A673 (cell line): Measurements from ENCODE around the gene RNF208. TPM values are rescaled to one million over a fixed set of nuclear protein-coding genes. Genes with fewer than 3 reads are reported as not detected.

ENCODE experiments used
- BruUV-seq: library from RNA; stranded (reverse); fragments of 400-500 nt; replicated peaks from 2 replicates; lab custom pipeline; 2021; lab: Mats Ljungman, UMichigan
- CTCF ChIA-PET: fragments of 300-600 bp; sonication (Branson Sonifier 250); formaldehyde crosslinking; loops from one replicate; lab custom pipeline; 2022; ENCODE audit warnings: antibody characterized with exemption; lab: Charles Lee
- POLR2A ChIA-PET: fragments of 300-600 bp; sonication (Branson Sonifier 250); formaldehyde crosslinking; loops from one replicate; lab custom pipeline; 2022; ENCODE audit warnings: antibody characterized with exemption; ENCODE audit not compliant: low non-redundant PET; lab: Charles Lee
- DNase-seq: peaks from one replicate; pipeline ENCODE4 v3.0.0-alpha.2; 2015; ENCODE audit warnings: low spot score
- H3K27ac ChIP-seq: fragments of 200-600 bp; sonication (generic); 2 replicates; pipeline ENCODE4 v1.5.1; 2016; ENCODE audit warnings: mixed run types, low read depth, mild to moderate bottlenecking, mixed read lengths, antibody characterized with exemption, low read length; ENCODE audit not compliant: poor library complexity, severe bottlenecking
- H3K27me3 ChIP-seq: fragments of 200-600 bp; sonication (generic); replicated peaks from 2 replicates; pipeline ENCODE4 v1.6.1; 2017; ENCODE audit warnings: mixed run types, low read depth, mild to moderate bottlenecking, mixed read lengths, antibody characterized with exemption, low read length; ENCODE audit not compliant: insufficient read depth, poor library complexity
- H3K36me3 ChIP-seq: fragments of 200-600 bp; sonication (generic); 2 replicates; pipeline ENCODE4 v1.6.1; 2016; ENCODE audit warnings: mixed run types, mild to moderate bottlenecking, mixed read lengths, antibody characterized with exemption, low read length; ENCODE audit not compliant: insufficient read depth, poor library complexity, severe bottlenecking
- H3K4me1 ChIP-seq: fragments of 200-600 bp; sonication (generic); 2 replicates; pipeline ENCODE4 v1.6.1; 2017; ENCODE audit warnings: mixed run types, mild to moderate bottlenecking, mixed read lengths, antibody characterized with exemption, low read length; ENCODE audit not compliant: insufficient read depth, poor library complexity, severe bottlenecking
- H3K4me3 ChIP-seq: fragments of 200-600 bp; sonication (generic); 2 replicates; pipeline ENCODE4 v1.5.1; 2016; ENCODE audit warnings: low read depth, mixed run types, mild to moderate bottlenecking, mixed read lengths, low read length; ENCODE audit not compliant: poor library complexity, severe bottlenecking
- H3K9me3 ChIP-seq: fragments of 200-600 bp; sonication (generic); 2 replicates; pipeline ENCODE4 v1.6.1; 2016; ENCODE audit warnings: mixed run types, low read depth, mild to moderate bottlenecking, mixed read lengths, antibody characterized with exemption, low read length; ENCODE audit not compliant: poor library complexity, severe bottlenecking
- EZH2 ChIP-seq: fragments of 200-600 bp; sonication (generic); IDR thresholded peaks from 2 replicates; pipeline ENCODE4 v1.6.1; 2017; ENCODE audit warnings: borderline replicate concordance, low read depth, mild to moderate bottlenecking, mixed read lengths, antibody characterized with exemption, low read length; ENCODE audit not compliant: poor library complexity, severe bottlenecking
- intact Hi-C: fragments of 100-400 bp; cut with micrococcal nuclease; formaldehyde crosslinking; loops from one replicate; pipeline ENCODE4 v1.10.0; 2022; ENCODE audit not compliant: unreplicated experiment
- total RNA-seq: library from RNA; stranded (reverse); gene quantifications from 2 replicates; pipeline ENCODE4 v1.2.3, GENCODE V29; 2021
- TF ChIP-seq, protein P1 (sequence below): fragments of 300-800, 200-600 bp; sonication (generic); conservative IDR thresholded peaks from 2 replicates; pipeline ENCODE4 v1.5.1; 2017; ENCODE audit warnings: low read depth, mild to moderate bottlenecking, antibody characterized with exemption, low read length, moderate library complexity, mixed read lengths

The RNF208 gene
- total RNA-seq, 1 experiment from 2014 or later: 13.7 TPM

DNA sequence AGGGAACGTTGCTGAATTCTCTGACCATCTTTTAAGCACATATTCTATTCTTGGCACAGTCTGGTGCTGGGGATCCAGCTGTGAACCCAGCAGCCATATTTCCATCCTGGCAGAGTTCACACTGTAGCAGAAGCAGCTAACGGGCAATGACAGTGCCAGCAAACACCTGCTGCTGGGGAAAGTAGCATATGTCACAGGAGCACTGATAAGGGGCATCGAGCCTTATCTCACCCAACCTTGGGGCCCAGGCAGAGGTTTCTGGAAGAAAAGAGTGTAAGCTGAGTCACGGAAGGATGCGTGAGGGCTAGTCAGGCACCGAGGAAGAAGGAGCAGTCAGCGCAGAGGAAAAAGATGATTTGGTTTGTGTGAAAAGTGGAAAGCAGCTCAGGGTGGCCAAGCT, 15.4 kb downstream of the RNF208 start:
- no peaks in the 10 kb centered on the region for H3K9me3 ChIP-seq
- H3K27ac ChIP-seq: no peak overlapping the region
- H3K27me3 ChIP-seq: no peaks in the 10 kb centered on the region
- no TSS peak for BruUV-seq
- CTCF ChIA-PET: no interaction called here
- POLR2A ChIA-PET: no interaction called here
- DNase-seq: no peak
- H3K36me3 ChIP-seq: peaks cover 6% of the 10 kb centered on the region
- TF ChIP-seq EZH2: no peak
- TF ChIP-seq, protein P1, sequence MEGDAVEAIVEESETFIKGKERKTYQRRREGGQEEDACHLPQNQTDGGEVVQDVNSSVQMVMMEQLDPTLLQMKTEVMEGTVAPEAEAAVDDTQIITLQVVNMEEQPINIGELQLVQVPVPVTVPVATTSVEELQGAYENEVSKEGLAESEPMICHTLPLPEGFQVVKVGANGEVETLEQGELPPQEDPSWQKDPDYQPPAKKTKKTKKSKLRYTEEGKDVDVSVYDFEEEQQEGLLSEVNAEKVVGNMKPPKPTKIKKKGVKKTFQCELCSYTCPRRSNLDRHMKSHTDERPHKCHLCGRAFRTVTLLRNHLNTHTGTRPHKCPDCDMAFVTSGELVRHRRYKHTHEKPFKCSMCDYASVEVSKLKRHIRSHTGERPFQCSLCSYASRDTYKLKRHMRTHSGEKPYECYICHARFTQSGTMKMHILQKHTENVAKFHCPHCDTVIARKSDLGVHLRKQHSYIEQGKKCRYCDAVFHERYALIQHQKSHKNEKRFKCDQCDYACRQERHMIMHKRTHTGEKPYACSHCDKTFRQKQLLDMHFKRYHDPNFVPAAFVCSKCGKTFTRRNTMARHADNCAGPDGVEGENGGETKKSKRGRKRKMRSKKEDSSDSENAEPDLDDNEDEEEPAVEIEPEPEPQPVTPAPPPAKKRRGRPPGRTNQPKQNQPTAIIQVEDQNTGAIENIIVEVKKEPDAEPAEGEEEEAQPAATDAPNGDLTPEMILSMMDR: no peak
- peak overlapping the region; percentile 97 for H3K4me3 ChIP-seq
- intact Hi-C loops: no loop called here
- H3K4me1 ChIP-seq: peaks cover 25% of the 10 kb centered on the region

DNA sequence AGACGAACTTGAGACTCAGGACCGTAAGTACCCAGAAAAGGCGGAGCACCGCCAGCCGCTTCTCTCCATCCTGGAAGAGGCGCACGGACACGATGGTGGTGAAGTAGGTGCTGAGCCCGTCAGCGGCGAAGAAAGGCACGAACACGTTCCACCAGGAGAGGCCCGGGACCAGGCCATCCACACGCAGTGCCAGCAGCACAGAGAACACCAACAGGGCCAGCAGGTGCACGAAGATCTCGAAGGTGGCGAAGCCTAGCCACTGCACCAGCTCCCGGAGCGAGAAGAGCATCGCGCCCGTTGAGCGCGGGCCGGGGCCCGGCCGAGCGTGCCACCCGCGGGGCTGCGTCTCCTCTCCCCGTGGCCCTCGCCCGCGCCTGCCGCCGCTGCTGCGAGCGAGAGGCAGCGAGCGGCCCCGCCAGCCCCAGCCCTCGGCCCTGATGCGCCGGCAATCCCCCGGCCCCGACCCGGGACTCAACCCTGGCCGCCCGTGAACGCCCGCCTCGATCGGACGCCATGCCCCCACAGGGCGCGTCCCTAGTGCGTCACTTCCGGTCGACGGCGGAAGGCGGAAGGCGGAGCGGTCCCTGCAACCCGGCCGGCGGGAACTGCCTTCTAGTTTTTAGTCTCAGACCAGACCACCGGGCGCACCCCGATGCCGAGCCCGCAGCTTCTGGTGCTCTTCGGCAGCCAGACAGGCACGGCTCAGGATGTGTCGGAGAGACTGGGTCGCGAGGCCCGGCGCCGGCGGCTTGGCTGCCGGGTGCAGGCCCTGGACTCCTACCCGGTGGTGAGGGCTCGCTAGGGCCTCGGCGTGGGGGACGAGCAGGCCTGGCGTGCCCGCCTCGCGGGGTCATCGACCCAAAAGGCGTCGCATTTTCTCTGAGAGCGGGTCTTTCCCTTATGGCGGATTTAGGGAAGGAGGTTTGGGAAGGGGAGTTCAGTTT, 16.6 kb downstream of the RNF208 start, which contains the start of the genes NDOR1 and TMEM203:
TSS of gene NDOR1 (plus strand) at position 575 of the 944 bp plus-strand sequence. CDS start at position 653, 78 bp downstream.
TSS of gene TMEM203 (minus strand) at position 523 of the 944 bp plus-strand sequence. CDS start at position 289, 234 bp downstream.
- no TSS peak for BruUV-seq
- Histone ChIP-seq H3K36me3 (peaks cover 6% of the 10 kb centered on the region), H3K27me3 (no peaks in the 10 kb centered on the region), H3K4me3 (peak within 1 kb of the TSS; percentile 97), H3K9me3 (no peaks in the 10 kb centered on the region), H3K4me1 (peaks cover 31% of the 10 kb centered on the region), H3K27ac (peak within 1 kb of the TSS; percentile 88)
- CTCF ChIA-PET: no interaction called here
- POLR2A ChIA-PET: interaction anchor here (0.7 kb wide), 1 partner anchor 31 kb away, joined by 7 read pairs; no protein-coding TSS in a partner anchor
- peak; percentile 93 for DNase-seq
- no peak for TF ChIP-seq EZH2
- TF ChIP-seq, protein P1: no peak
- intact Hi-C loops: no loop called here

DNA sequence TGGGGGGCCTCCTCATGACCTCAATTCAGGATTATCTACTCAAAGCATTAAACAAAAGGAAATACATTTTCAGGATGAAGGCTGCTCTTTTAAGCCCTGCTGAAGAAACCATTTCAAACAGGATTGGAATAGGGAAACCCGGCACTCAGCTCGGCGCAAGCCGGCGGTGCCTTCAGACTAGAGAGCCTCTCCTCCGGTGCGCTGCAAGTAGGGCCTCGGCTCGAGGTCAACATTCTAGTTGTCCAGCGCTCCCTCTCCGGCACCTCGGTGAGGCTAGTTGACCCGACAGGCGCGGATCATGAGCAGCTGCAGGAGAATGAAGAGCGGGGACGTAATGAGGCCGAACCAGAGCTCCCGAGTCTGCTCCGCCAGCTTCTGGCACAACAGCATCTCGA, 17.3 kb downstream of the RNF208 start:
- Histone ChIP-seq H3K4me1 (peaks cover 32% of the 10 kb centered on the region), H3K4me3 (peak overlapping the region; percentile 97), H3K36me3 (peaks cover 6% of the 10 kb centered on the region), H3K27me3 (no peaks in the 10 kb centered on the region), H3K27ac (peak overlapping the region; percentile 88), H3K9me3 (no peaks in the 10 kb centered on the region)
- CTCF ChIA-PET: interaction anchor here (1.2 kb wide), 1 partner anchor 32 kb away, joined by 3 read pairs; no protein-coding TSS in a partner anchor
- DNase-seq: no peak
- intact Hi-C loops: no loop called here
- TF ChIP-seq, protein P1: no peak
- TF ChIP-seq EZH2: no peak
- POLR2A ChIA-PET: interaction anchor here (0.7 kb wide), 1 partner anchor 32 kb away, joined by 7 read pairs; no protein-coding TSS in a partner anchor
- no TSS peak for BruUV-seq
